ENCODE measurements around the gene NKRF.
A peak's percentile ranks its signal among the peaks of the same experiment; 100 is the strongest.
"Not testable (repeated sequence)": the region's sequence is repeated elsewhere in the genome, so short reads cannot be mapped to it uniquely, and the experiment has no call there.

The NKRF gene

GRCh38 chrX:119606280-119607017 lies at the start of gene NKRF:
Gene NKRF (minus strand): TSS chrX:119606424.
- DNase-seq = peak; percentile 12 to 87 (median 74)

- DNase-seq = no peak
Measured at GRCh38 chrX:119655125-119655524, 48.9 kb upstream of the NKRF start.

GRCh38 chrX:119654112-119654531 lies 47.9 kb upstream of the NKRF start:
- peak in 4 of 14 donors; percentile 2 to 6 (median 4) for DNase-seq

GRCh38 chrX:119648421-119648775 lies 42.2 kb upstream of the NKRF start:
- DNase-seq = no peak

- DNase-seq = no peak
Measured at GRCh38 chrX:119647552-119648420, 41.6 kb upstream of the NKRF start.

- no peak for DNase-seq
Measured at GRCh38 chrX:119647089-119647488, 40.9 kb upstream of the NKRF start.

- DNase-seq = no peak
Measured at GRCh38 chrX:119646515-119646914, 40.3 kb upstream of the NKRF start.

- DNase-seq = peak in 1 of 14 donors; percentile 41
Measured at GRCh38 chrX:119643696-119644095, 37.5 kb upstream of the NKRF start.

- peak in 1 of 14 donors; percentile 1 for DNase-seq
Measured at GRCh38 chrX:119640731-119641170, 34.5 kb upstream of the NKRF start.

GRCh38 chrX:119638725-119639471 lies 32.7 kb upstream of the NKRF start:
- DNase-seq = no peak

GRCh38 chrX:119637421-119637820 lies 31.2 kb upstream of the NKRF start:
- not testable (repeated sequence) for DNase-seq

GRCh38 chrX:119636419-119636818 lies 30.2 kb upstream of the NKRF start:
- no peak for DNase-seq

GRCh38 chrX:119635799-119636198 lies 29.6 kb upstream of the NKRF start:
- no peak for DNase-seq

- no peak for DNase-seq
Measured at GRCh38 chrX:119635179-119635578, 29.0 kb upstream of the NKRF start.

GRCh38 chrX:119625843-119626242 lies 19.6 kb upstream of the NKRF start:
- DNase-seq = no peak

- DNase-seq = no peak
Measured at GRCh38 chrX:119624951-119625668, 18.9 kb upstream of the NKRF start.

GRCh38 chrX:119624417-119624816 lies 18.2 kb upstream of the NKRF start:
- no peak for DNase-seq

GRCh38 chrX:119622356-119623232 lies 16.4 kb upstream of the NKRF start:
- no peak for DNase-seq

GRCh38 chrX:119618439-119618838 lies 12.2 kb upstream of the NKRF start:
- DNase-seq = peak in 4 of 14 donors; percentile 5 to 18 (median 7)

GRCh38 chrX:119617517-119618164 lies 11.4 kb upstream of the NKRF start:
- no peak for DNase-seq

- no peak for DNase-seq
Measured at GRCh38 chrX:119614776-119615175, 8.6 kb upstream of the NKRF start.

Measured in C1 segment of cervical spinal cord (tissue), 14 donors.